OCI-LY1 (cell line): Measurements from ENCODE around the gene CAMTA1.

Experiments used
- H2AFZ ChIP-seq: fragments of 200-600 bp; sonication (generic), shearing (Covaris generic); 2 replicates; pipeline ENCODE4 v1.6.0; 2014; ENCODE audit warnings: antibody characterized with exemption, mild to moderate bottlenecking, low read length
- H3F3A ChIP-seq: fragments of 200-600 bp; sonication (generic), shearing (Covaris generic); 2 replicates; pipeline ENCODE4 v1.6.0; 2014; ENCODE audit warnings: mild to moderate bottlenecking, antibody characterized with exemption, low read length, moderate library complexity; ENCODE audit not compliant: insufficient read depth
- H3K27ac ChIP-seq: fragments of 200-600 bp; sonication (generic); 2 replicates; pipeline ENCODE4 v1.5.1; 2014; ENCODE audit warnings: low read length, mixed run types, mild to moderate bottlenecking, low read depth; ENCODE audit not compliant: poor library complexity, severe bottlenecking
- H3K27me3 ChIP-seq: fragments of 200-600 bp; sonication (generic); 2 replicates; pipeline ENCODE4 v1.6.0; 2014; ENCODE audit warnings: antibody characterized with exemption, mild to moderate bottlenecking, low read length, moderate library complexity; ENCODE audit not compliant: insufficient read depth
- H3K36me3 ChIP-seq: fragments of 200-600 bp; sonication (generic); 2 replicates; pipeline ENCODE4 v1.6.1; 2014; ENCODE audit warnings: mild to moderate bottlenecking, antibody characterized with exemption, low read length, moderate library complexity, mixed read lengths; ENCODE audit not compliant: insufficient read depth
- H3K4me1 ChIP-seq: fragments of 200-600 bp; sonication (generic); 2 replicates; pipeline ENCODE4 v1.5.1; 2014; ENCODE audit warnings: mild to moderate bottlenecking, low read length, moderate library complexity; ENCODE audit not compliant: insufficient read depth, severe bottlenecking
- H3K4me2 ChIP-seq: fragments of 200-600 bp; sonication (generic), shearing (Covaris generic); 2 replicates; pipeline ENCODE4 v1.6.1; 2014; ENCODE audit warnings: low read length
- H3K4me3 ChIP-seq: fragments of 200-600 bp; sonication (generic); 2 replicates; pipeline ENCODE4 v1.5.1; 2014; ENCODE audit warnings: low read length, low read depth, mild to moderate bottlenecking, mixed read lengths; ENCODE audit not compliant: poor library complexity, severe bottlenecking
- H3K79me2 ChIP-seq: fragments of 200-600 bp; shearing (Covaris generic); 2 replicates; pipeline ENCODE4 v1.6.1; 2016; ENCODE audit warnings: mixed run types, low read length, mixed read lengths; ENCODE audit not compliant: insufficient read depth
- H3K9ac ChIP-seq: fragments of 200-600 bp; sonication (generic), shearing (Covaris generic); 2 replicates; pipeline ENCODE4 v1.6.1; 2014; ENCODE audit warnings: mild to moderate bottlenecking, low read length, mixed read lengths
- H3K9me2 ChIP-seq: fragments of 200-600 bp; sonication (generic), shearing (Covaris generic); 2 replicates; pipeline ENCODE4 v1.6.1; 2014; ENCODE audit warnings: low read depth, mild to moderate bottlenecking, low read length, mixed read lengths
- H3K9me3 ChIP-seq: fragments of 200-600 bp; shearing (Covaris generic); 2 replicates; pipeline ENCODE4 v1.6.1; 2014; ENCODE audit warnings: low read length, mixed read lengths
- H4K20me1 ChIP-seq: fragments of 200-600 bp; sonication (generic), shearing (Covaris generic); 2 replicates; pipeline ENCODE4 v1.6.0; 2016; ENCODE audit warnings: mild to moderate bottlenecking, low read length; ENCODE audit not compliant: insufficient read depth
- EZH2 ChIP-seq: fragments of 200-600 bp; sonication (generic), shearing (Covaris generic); IDR thresholded peaks from 2 replicates; pipeline ENCODE4 v1.8.0; 2017; ENCODE audit warnings: borderline replicate concordance, mixed run types, mild to moderate bottlenecking, antibody characterized with exemption, low read length, moderate library complexity, mixed read lengths
- TF ChIP-seq, protein P1 (sequence below): fragments of 200-600 bp; sonication (generic), shearing (Covaris generic); IDR thresholded peaks from 2 replicates; pipeline ENCODE4 v1.5.1; 2017; ENCODE audit warnings: mild to moderate bottlenecking, antibody characterized with exemption, low read length, moderate library complexity, mixed read lengths

Gene CAMTA1

DNA sequence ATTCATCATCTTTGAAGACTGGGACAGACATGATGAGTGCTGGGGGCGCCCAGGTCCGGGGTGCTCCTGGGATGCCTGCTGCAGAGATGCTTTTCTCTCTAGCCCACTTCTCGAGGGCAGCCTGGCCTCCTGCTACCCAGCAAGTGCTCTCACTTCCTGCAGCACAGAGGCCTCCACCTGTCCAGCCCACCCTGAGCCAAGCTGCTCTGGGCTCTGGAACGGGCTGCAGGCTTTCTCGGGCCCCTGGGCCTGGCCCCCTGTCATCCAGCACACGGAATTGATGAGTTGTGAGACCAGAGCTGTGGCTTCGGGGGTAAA is 516.4 kb downstream of the CAMTA1 start:
- H3F3A ChIP-seq = no peaks in the 10 kb centered on the region
- H3K9me2 ChIP-seq = no peaks in the 10 kb centered on the region
- no peak overlapping the region for H3K4me3 ChIP-seq
- no peaks in the 10 kb centered on the region for H3K79me2 ChIP-seq
- TF ChIP-seq EZH2 = no peak
- TF ChIP-seq, protein P1, sequence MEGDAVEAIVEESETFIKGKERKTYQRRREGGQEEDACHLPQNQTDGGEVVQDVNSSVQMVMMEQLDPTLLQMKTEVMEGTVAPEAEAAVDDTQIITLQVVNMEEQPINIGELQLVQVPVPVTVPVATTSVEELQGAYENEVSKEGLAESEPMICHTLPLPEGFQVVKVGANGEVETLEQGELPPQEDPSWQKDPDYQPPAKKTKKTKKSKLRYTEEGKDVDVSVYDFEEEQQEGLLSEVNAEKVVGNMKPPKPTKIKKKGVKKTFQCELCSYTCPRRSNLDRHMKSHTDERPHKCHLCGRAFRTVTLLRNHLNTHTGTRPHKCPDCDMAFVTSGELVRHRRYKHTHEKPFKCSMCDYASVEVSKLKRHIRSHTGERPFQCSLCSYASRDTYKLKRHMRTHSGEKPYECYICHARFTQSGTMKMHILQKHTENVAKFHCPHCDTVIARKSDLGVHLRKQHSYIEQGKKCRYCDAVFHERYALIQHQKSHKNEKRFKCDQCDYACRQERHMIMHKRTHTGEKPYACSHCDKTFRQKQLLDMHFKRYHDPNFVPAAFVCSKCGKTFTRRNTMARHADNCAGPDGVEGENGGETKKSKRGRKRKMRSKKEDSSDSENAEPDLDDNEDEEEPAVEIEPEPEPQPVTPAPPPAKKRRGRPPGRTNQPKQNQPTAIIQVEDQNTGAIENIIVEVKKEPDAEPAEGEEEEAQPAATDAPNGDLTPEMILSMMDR = no peak
- no peak overlapping the region for H3K27ac ChIP-seq
- H2AFZ ChIP-seq = no peak overlapping the region
- H4K20me1 ChIP-seq = no peaks in the 10 kb centered on the region
- H3K9me3 ChIP-seq = no peaks in the 10 kb centered on the region
- no peak overlapping the region for H3K9ac ChIP-seq
- H3K27me3 ChIP-seq = no peaks in the 10 kb centered on the region; the same call in 1 of the 2 replicates
- no peak overlapping the region for H3K4me2 ChIP-seq
- H3K4me1 ChIP-seq = no peaks in the 10 kb centered on the region
- H3K36me3 ChIP-seq = no peaks in the 10 kb centered on the region

DNA sequence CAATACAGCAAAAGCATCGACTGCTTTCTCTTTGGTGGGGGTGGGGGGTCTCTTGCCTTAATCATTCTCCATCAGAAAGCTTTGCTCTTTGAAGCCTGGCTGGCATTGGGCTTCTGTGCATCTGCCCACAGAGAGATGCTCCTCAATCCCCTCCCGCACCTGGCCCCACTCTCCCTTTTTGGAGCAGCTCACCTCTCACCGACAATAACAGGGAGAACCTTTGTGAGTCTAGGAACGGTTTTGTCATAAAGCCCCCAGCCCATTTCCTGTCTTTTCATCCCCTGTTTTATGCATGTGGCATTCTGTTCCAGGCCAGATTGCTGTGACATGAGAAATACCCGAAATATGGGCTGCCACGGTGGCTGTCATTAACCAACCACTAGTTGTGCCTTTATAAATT is 516.9 kb downstream of the CAMTA1 start:
- Histone ChIP-seq H3K36me3 (no peaks in the 10 kb centered on the region), H3K9me3 (no peaks in the 10 kb centered on the region), H3K9me2 (no peaks in the 10 kb centered on the region), H3K27me3 (no peaks in the 10 kb centered on the region; the same call in 1 of the 2 replicates), H3K27ac (no peak overlapping the region), H2AFZ (no peak overlapping the region), H3K4me3 (no peak overlapping the region), H3K79me2 (no peaks in the 10 kb centered on the region), H3F3A (no peaks in the 10 kb centered on the region), H3K9ac (no peak overlapping the region), H3K4me2 (no peak overlapping the region), H3K4me1 (no peaks in the 10 kb centered on the region), H4K20me1 (no peaks in the 10 kb centered on the region)
- no peak for TF ChIP-seq EZH2
- TF ChIP-seq, protein P1 = no peak

DNA sequence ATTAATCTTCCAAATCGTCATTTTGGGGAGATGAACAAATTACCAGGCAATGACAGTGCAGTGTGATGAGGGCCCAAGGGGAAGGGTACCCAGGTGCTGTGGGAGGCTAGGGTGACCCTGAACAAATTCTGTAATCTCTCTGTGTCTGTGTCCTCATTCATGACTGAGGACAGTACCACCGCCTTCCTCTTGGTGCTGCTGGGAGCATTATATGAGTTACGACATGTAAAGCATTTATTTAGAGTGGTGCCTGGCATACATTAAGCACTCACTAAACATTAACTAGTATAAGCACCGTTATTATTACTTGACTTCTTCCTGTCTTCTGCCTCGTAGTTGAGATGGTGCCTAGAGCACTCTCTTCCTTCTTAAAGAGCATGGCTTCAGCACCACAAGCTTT is 517.6 kb downstream of the CAMTA1 start:
- Histone ChIP-seq H3K36me3 (no peaks in the 10 kb centered on the region), H3K4me2 (no peak overlapping the region), H3K4me1 (no peaks in the 10 kb centered on the region), H2AFZ (no peak overlapping the region), H3K9me2 (no peaks in the 10 kb centered on the region), H3K27me3 (no peaks in the 10 kb centered on the region; the same call in 1 of the 2 replicates), H3K27ac (no peak overlapping the region), H3K9ac (no peak overlapping the region), H3K4me3 (no peak overlapping the region), H3K79me2 (no peaks in the 10 kb centered on the region), H3K9me3 (no peaks in the 10 kb centered on the region), H4K20me1 (no peaks in the 10 kb centered on the region), H3F3A (no peaks in the 10 kb centered on the region)
- TF ChIP-seq EZH2 = no peak
- TF ChIP-seq, protein P1 = no peak; the same call in 1 of the 2 replicates
